Stimulated activated memory B cell treated with anti-CD40 and anti-IgM and Interleukin-4, amounts not matched to agents 10 μg/mL and 1 μg/mL and 100 μg/mL, for 72 hours (primary cell): ENCODE data around the gene SEC16A.

Experiments
- ATAC-seq: fragments of 150-1000 bp; cut with Tn5 transposase; 2 replicates; pipeline ENCODE4 v1.10.0; 2021
- H3K27ac Mint-ChIP-seq: one replicate; pipeline ENCODE4 v1.8.0; 2022; ENCODE audit warnings: mild to moderate bottlenecking, mixed read lengths
- H3K27me3 Mint-ChIP-seq: one replicate; pipeline ENCODE4 v1.8.0; 2022; ENCODE audit warnings: mixed read lengths
- H3K36me3 Mint-ChIP-seq: one replicate; pipeline ENCODE4 v1.8.0; 2022; ENCODE audit warnings: mixed read lengths
- H3K4me1 Mint-ChIP-seq: one replicate; pipeline ENCODE4 v1.8.0; 2022; ENCODE audit warnings: mixed read lengths
- H3K4me3 Mint-ChIP-seq: one replicate; pipeline ENCODE4 v1.8.0; 2022; ENCODE audit warnings: mild to moderate bottlenecking, moderate library complexity, mixed read lengths
- H3K9me3 Mint-ChIP-seq: one replicate; pipeline ENCODE4 v1.8.0; 2022; ENCODE audit warnings: mixed read lengths

SEC16A gene

GRCh38 chr9:136487672-136488071, 4.8 kb upstream of the SEC16A start:
- Mint-ChIP-seq H3K27ac (no peak overlapping the region), H3K36me3 (no peaks in the 10 kb centered on the region), H3K9me3 (no peaks in the 10 kb centered on the region), H3K4me1 (peaks cover 17% of the 10 kb centered on the region), H3K27me3 (peaks cover 10% of the 10 kb centered on the region), H3K4me3 (no peak overlapping the region)
- no peak for ATAC-seq

DNA sequence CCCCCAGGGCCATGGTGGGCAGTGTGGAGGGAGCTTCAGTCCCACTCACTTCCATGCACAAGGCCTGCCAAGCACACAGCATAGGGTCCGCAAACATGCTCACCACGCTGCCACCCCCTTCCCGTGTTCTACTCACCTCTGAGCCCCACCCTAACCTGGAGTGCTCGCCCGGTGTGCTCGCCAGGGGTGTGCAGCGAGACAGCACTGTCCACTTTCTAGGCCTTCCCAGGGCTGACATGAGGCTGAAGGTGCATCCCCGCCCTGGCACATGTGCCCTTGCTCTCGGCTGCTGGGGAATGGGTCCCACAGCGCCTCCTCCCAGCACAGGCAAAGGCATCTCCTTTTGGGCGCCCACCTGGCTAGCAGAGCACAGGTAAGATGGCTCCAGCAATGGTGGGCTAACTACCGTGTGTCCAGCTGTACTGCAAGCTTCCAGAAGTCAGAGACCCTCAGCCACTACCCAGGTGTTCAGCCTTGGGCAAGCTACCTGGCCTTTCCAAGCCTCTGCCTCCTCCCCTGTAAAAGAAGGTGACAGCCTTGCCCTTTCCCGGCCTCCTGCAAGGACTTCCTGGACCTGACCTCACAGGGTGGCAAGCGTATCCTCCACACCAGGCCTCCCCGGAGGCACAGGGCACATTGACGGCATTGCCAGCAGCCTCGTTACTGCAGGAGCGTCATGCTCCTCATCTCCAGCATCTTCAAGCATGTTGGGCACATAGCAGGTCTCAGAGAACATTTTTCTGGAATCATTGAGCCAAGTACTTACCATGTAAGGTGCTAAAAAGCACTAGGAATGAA, 4.2 kb upstream of the SEC16A start:
- no peaks in the 10 kb centered on the region for H3K9me3 Mint-ChIP-seq

DNA sequence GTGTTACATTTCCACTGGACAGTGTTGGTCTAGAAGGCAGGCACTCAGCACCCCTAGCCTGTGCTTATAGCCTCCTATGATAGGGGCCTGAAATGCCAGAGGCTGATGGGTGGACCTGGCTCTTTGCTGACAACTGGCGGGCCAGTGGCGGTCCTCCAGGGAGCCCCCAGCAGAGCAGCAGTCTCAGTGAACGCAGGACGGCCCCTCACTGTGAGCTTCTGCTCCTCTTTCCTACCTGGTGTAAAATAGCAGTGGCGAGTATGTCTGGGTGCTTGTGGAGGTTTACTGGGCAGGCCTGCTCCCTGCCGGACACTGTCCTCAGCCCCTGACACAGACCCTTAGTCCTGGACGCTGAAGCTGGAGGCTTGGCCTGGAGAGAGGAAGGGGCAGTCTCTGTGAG, 3.3 kb upstream of the SEC16A start:
- Mint-ChIP-seq H3K36me3 (no peaks in the 10 kb centered on the region), H3K4me3 (no peak overlapping the region), H3K4me1 (peaks cover 28% of the 10 kb centered on the region), H3K27me3 (peaks cover 10% of the 10 kb centered on the region), H3K9me3 (no peaks in the 10 kb centered on the region), H3K27ac (no peak overlapping the region)
- no peak for ATAC-seq

More for the DNA sequence above, 4.2 kb upstream of the SEC16A start:
- no peak for ATAC-seq
- H3K27me3 Mint-ChIP-seq: peaks cover 10% of the 10 kb centered on the region
- H3K36me3 Mint-ChIP-seq: no peaks in the 10 kb centered on the region
- H3K4me3 Mint-ChIP-seq: no peak overlapping the region
- no peak overlapping the region for H3K27ac Mint-ChIP-seq
- peaks cover 20% of the 10 kb centered on the region for H3K4me1 Mint-ChIP-seq

- no peak for ATAC-seq
- Mint-ChIP-seq H3K27ac (no peak overlapping the region), H3K27me3 (peaks cover 10% of the 10 kb centered on the region), H3K36me3 (no peaks in the 10 kb centered on the region), H3K9me3 (no peaks in the 10 kb centered on the region), H3K4me3 (peak overlapping the region; percentile 26), H3K4me1 (peaks cover 29% of the 10 kb centered on the region)
These were observed 2.5 kb upstream of the SEC16A start for GRCh38 chr9:136485049-136486045.

DNA sequence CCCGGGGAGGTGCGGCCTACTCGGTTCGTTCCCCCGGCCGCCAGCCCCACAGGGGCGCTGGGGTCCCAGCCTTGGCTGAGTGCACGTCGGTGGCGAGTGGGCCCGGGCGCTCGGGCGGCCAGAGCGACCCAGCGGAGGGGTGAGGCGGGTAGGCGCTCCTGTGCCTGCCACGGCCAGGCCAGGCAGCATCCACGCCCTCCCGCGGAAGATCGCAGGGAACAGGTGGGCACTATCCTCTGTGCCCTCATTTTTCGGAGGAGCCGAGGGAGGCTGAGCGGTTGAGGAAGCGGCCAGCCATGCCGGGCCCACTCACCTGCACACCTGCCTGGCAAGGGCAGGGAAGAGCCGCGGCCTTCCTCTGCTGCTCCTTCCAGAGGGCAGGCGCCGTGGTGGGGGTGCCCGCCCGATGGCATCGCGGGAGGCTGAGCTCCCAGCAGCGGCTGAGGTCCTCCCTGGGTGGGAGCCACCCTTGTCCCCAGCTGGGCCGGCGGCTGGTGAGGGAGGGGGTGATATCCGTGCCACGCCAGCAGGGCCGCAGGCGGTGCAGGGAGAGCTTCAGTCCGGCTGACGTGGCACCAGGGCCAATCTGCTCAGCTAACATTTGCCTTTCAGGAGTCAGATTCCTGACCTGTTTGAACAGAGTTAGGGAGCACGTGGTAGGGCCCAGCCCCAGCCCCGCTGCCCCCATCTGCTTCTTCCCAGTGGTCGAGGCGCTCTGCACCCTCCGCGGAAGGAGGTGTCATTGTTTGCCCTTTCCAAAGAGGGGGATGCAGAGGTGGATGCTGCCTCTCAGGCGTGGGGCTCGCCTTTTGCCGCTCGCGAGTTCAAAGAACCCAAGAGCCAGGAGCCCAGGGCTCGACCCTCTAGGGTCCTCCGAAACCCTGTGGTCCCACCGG, 1.6 kb upstream of the SEC16A start:
- no peaks in the 10 kb centered on the region for H3K36me3 Mint-ChIP-seq
- no peaks in the 10 kb centered on the region for H3K9me3 Mint-ChIP-seq
- peak overlapping the region; percentile 26 for H3K4me3 Mint-ChIP-seq
- no peak for ATAC-seq
- peaks cover 10% of the 10 kb centered on the region for H3K27me3 Mint-ChIP-seq
- H3K4me1 Mint-ChIP-seq: peaks cover 35% of the 10 kb centered on the region
- H3K27ac Mint-ChIP-seq: no peak overlapping the region

- H3K36me3 Mint-ChIP-seq: peaks cover under 1% of the 10 kb centered on the region
- H3K9me3 Mint-ChIP-seq: no peaks in the 10 kb centered on the region
- peak overlapping the region; percentile 89 for H3K4me3 Mint-ChIP-seq
- peak; percentile 78 for ATAC-seq
- H3K27me3 Mint-ChIP-seq: peaks cover 10% of the 10 kb centered on the region
- peaks cover 35% of the 10 kb centered on the region for H3K4me1 Mint-ChIP-seq
- H3K27ac Mint-ChIP-seq: peak overlapping the region; percentile 94
These were observed 831 bp upstream of the SEC16A start for GRCh38 chr9:136483589-136484152.

DNA sequence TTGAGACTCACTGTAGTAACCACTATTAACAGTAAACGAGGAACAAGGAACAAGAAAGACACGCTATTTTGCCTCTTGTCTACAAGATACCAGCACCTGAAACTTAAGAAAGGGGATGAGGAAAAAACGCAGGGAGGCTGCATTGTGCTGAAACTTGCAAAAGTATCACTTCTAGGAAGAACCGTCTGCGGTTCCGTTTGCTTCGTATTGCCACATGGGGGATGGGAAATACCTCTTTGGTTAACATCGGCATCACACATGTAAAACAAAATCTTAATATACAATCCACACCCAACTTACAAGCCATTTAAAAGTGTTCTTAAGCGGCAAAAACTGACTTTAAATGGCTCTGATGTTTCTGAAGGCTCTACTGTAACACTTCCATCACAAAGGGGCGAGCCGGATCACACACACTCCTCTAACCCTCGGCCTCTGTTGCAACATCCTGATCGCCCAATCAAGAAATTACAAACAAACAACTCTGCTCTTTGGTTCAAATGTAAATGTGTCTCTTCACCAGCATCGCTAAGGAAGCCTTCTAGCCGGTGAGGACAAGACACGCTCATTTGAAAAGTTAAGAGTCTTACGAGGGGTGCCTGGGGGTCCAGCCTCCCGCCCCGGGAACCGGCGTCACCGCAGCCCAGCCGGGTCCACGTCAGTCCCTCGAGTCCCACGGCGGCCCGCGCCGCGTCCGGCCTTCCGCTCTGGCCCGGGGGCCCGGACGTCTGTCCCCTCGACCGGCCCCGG, 621 bp downstream of the SEC16A start:
- Mint-ChIP-seq H3K4me3 (peak overlapping the region; percentile 89), H3K27me3 (no peaks in the 10 kb centered on the region), H3K4me1 (peaks cover 36% of the 10 kb centered on the region), H3K36me3 (peaks cover 5% of the 10 kb centered on the region), H3K9me3 (no peaks in the 10 kb centered on the region), H3K27ac (peak overlapping the region; percentile 94)
- no peak for ATAC-seq

- H3K27me3 Mint-ChIP-seq: no peaks in the 10 kb centered on the region
- peak overlapping the region; percentile 89 for H3K4me3 Mint-ChIP-seq
- ATAC-seq: no peak
- H3K36me3 Mint-ChIP-seq: peaks cover 5% of the 10 kb centered on the region
- peak overlapping the region; percentile 94 for H3K27ac Mint-ChIP-seq
- H3K4me1 Mint-ChIP-seq: peaks cover 36% of the 10 kb centered on the region
- H3K9me3 Mint-ChIP-seq: no peaks in the 10 kb centered on the region
These were observed 1.3 kb downstream of the SEC16A start for GRCh38 chr9:136481558-136481957.

- no peak for ATAC-seq
- H3K9me3 Mint-ChIP-seq: no peaks in the 10 kb centered on the region
- H3K27ac Mint-ChIP-seq: no peak overlapping the region
- peaks cover 16% of the 10 kb centered on the region for H3K4me1 Mint-ChIP-seq
- H3K4me3 Mint-ChIP-seq: no peak overlapping the region
- H3K36me3 Mint-ChIP-seq: peaks cover 23% of the 10 kb centered on the region
- no peaks in the 10 kb centered on the region for H3K27me3 Mint-ChIP-seq
These were observed 6.3 kb downstream of the SEC16A start for GRCh38 chr9:136476369-136477150.

GRCh38 chr9:136474974-136475865, 7.6 kb downstream of the SEC16A start:
- H3K4me1 Mint-ChIP-seq: peaks cover 11% of the 10 kb centered on the region
- no peak for ATAC-seq
- H3K9me3 Mint-ChIP-seq: no peaks in the 10 kb centered on the region
- H3K36me3 Mint-ChIP-seq: peaks cover 35% of the 10 kb centered on the region
- H3K4me3 Mint-ChIP-seq: no peak overlapping the region
- no peaks in the 10 kb centered on the region for H3K27me3 Mint-ChIP-seq
- no peak overlapping the region for H3K27ac Mint-ChIP-seq

- H3K27ac Mint-ChIP-seq: no peak overlapping the region
- H3K36me3 Mint-ChIP-seq: peaks cover 44% of the 10 kb centered on the region
- no peak for ATAC-seq
- H3K4me1 Mint-ChIP-seq: peaks cover 6% of the 10 kb centered on the region
- H3K27me3 Mint-ChIP-seq: no peaks in the 10 kb centered on the region
- H3K4me3 Mint-ChIP-seq: no peak overlapping the region
- no peaks in the 10 kb centered on the region for H3K9me3 Mint-ChIP-seq
These were observed 8.7 kb downstream of the SEC16A start for GRCh38 chr9:136474021-136474640.

DNA sequence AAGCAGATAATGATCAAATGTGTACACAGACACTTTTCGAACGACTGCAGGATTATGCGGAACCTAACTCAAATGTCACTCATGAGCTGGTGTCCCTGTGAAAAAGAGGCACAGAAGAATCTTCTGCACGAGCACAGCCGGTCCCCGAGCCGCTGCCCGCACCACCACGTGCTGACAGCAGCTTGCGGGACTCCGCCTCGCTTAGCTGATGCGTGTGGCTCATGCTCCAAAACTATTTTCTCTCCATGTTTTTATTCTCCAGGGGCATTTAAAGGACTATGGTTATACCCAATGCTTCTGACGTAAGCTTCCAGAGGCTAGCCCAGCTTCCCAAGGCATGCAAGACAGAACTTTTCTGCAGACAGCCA, 9.5 kb downstream of the SEC16A start:
- Mint-ChIP-seq H3K36me3 (peaks cover 43% of the 10 kb centered on the region), H3K27ac (no peak overlapping the region), H3K4me1 (peaks cover 2% of the 10 kb centered on the region), H3K4me3 (no peak overlapping the region), H3K27me3 (no peaks in the 10 kb centered on the region), H3K9me3 (no peaks in the 10 kb centered on the region)
- no peak for ATAC-seq
